Trophoblast cell (in vitro differentiated cells and primary cell): ENCODE data around the gene OR6J1.

Experiments
- DNase-seq, 2 donors: peaks; one replicate each; pipeline ENCODE4 v3.0.0-alpha.2; 2016
- H2AFZ ChIP-seq: 2 replicates; pipeline ENCODE4 v1.6.1; 2013; ENCODE audit warnings: low read length, moderate library complexity, mild to moderate bottlenecking; ENCODE audit not compliant: insufficient read depth, poor library complexity
- H2AK5ac ChIP-seq: 2 replicates; pipeline ENCODE4 v1.6.1; 2013; ENCODE audit warnings: mild to moderate bottlenecking, low read length
- H2BK120ac ChIP-seq: 2 replicates; pipeline ENCODE4 v1.6.1; 2013; ENCODE audit warnings: low read length, mild to moderate bottlenecking, moderate library complexity; ENCODE audit not compliant: insufficient read depth, poor library complexity
- H2BK12ac ChIP-seq: 2 replicates; pipeline ENCODE4 v1.6.1; 2013; ENCODE audit warnings: mild to moderate bottlenecking, low read length, moderate library complexity
- H2BK5ac ChIP-seq: 2 replicates; pipeline ENCODE4 v1.6.1; 2013; ENCODE audit warnings: low read length, low read depth, moderate library complexity, mild to moderate bottlenecking; ENCODE audit not compliant: poor library complexity
- H3K14ac ChIP-seq: 2 replicates; pipeline ENCODE4 v1.6.1; 2013; ENCODE audit warnings: mild to moderate bottlenecking, low read length
- H3K18ac ChIP-seq: 2 replicates; pipeline ENCODE4 v1.6.1; 2013; ENCODE audit warnings: mild to moderate bottlenecking, low read length
- H3K23ac ChIP-seq: 2 replicates; pipeline ENCODE4 v1.6.1; 2013; ENCODE audit warnings: low read length
- H3K27ac ChIP-seq: 2 replicates; pipeline ENCODE4 v1.5.1; 2013; ENCODE audit warnings: low read depth, mild to moderate bottlenecking, inconsistent platforms, low read length, moderate library complexity
- H3K27me3 ChIP-seq: 2 replicates; pipeline ENCODE4 v1.6.1; 2013; ENCODE audit warnings: inconsistent platforms, mild to moderate bottlenecking, low read length, moderate library complexity; ENCODE audit not compliant: insufficient read depth
- H3K36me3 ChIP-seq, 2 experiments: 1 replicate in 1 of 2; 2 replicates in 1 of 2; pipeline ENCODE4 v1.6.1; 2013; ENCODE audit warnings: low read length in 2 of 2, mild to moderate bottlenecking in 2 of 2, moderate library complexity in 1 of 2; ENCODE audit not compliant: insufficient read depth in 2 of 2, control insufficient read depth in 1 of 2
- H3K4ac ChIP-seq: 2 replicates; pipeline ENCODE4 v1.6.1; 2013; ENCODE audit warnings: low read depth, mild to moderate bottlenecking, low read length, moderate library complexity
- H3K4me1 ChIP-seq, 2 experiments: 1 replicate in 1 of 2; 2 replicates in 1 of 2; pipeline ENCODE4 v1.6.1; 2013; ENCODE audit warnings: low read length in 2 of 2, mild to moderate bottlenecking in 2 of 2, moderate library complexity in 1 of 2; ENCODE audit not compliant: insufficient read depth in 2 of 2, control insufficient read depth in 1 of 2
- H3K4me2 ChIP-seq: 2 replicates; pipeline ENCODE4 v1.6.1; 2013; ENCODE audit warnings: inconsistent platforms, mild to moderate bottlenecking, low read length, moderate library complexity
- H3K4me3 ChIP-seq: 2 replicates; pipeline ENCODE4 v1.5.1; 2013; ENCODE audit warnings: mild to moderate bottlenecking, low read depth, low read length, inconsistent platforms
- H3K79me1 ChIP-seq: one replicate; pipeline ENCODE4 v1.6.1; 2013; ENCODE audit warnings: low read length
- H3K79me2 ChIP-seq: 2 replicates; pipeline ENCODE4 v1.6.1; 2013; ENCODE audit warnings: low read length, mild to moderate bottlenecking; ENCODE audit not compliant: control insufficient read depth, insufficient read depth, poor library complexity
- H3K9ac ChIP-seq: 2 replicates; pipeline ENCODE4 v1.6.1; 2013; ENCODE audit warnings: mild to moderate bottlenecking, low read length
- H3K9me3 ChIP-seq: 2 replicates; pipeline ENCODE4 v1.6.1; 2013; ENCODE audit warnings: low read depth, mild to moderate bottlenecking, control low read depth, inconsistent platforms, low read length; ENCODE audit not compliant: insufficient read depth
- H4K12ac ChIP-seq: 2 replicates; pipeline ENCODE4 v1.6.1; 2013; ENCODE audit warnings: low read depth, mild to moderate bottlenecking, low read length, moderate library complexity
- H4K8ac ChIP-seq: 2 replicates; pipeline ENCODE4 v1.6.1; 2013; ENCODE audit warnings: low read depth, mild to moderate bottlenecking, low read length, moderate library complexity
- H4K91ac ChIP-seq: one replicate; pipeline ENCODE4 v1.6.1; 2013; ENCODE audit warnings: low read depth, mild to moderate bottlenecking, low read length, moderate library complexity
- WGBS: extraction: QIAGEN DNeasy Blood & Tissue Kit; methylation state at CpG from one replicate; pipeline ENCODE4 v1.1.7; 2013; ENCODE audit warnings: missing lambda C conversion rate; ENCODE audit not compliant: insufficient read length, insufficient coverage; ENCODE audit errors: extremely low coverage; 5-methylcytosine and 5-hydroxymethylcytosine counted together

The OR6J1 gene

GRCh38 chr14:22593601-22594000, 50.6 kb downstream of the OR6J1 start:
- Histone ChIP-seq H3K4me2 (no peak overlapping the region), H3K23ac (no peak overlapping the region), H3K9ac (no peak overlapping the region), H3K4me3 (no peak overlapping the region), H3K14ac (no peak overlapping the region), H3K36me3 (no peaks in the 10 kb centered on the region), H3K4ac (no peak overlapping the region), H3K9me3 (no peaks in the 10 kb centered on the region), H3K18ac (no peak overlapping the region), H3K4me1 (peaks cover 0 to 2% of the 10 kb centered on the region in 2 experiments), H3K79me2 (peaks cover 6% of the 10 kb centered on the region), H2AFZ (no peak overlapping the region), H2BK120ac (no peak overlapping the region), H2AK5ac (no peak overlapping the region), H3K27ac (no peak overlapping the region), H2BK5ac (no peak overlapping the region), H2BK12ac (no peak overlapping the region), H4K8ac (no peak overlapping the region), H4K12ac (no peak overlapping the region), H3K79me1 (peaks cover 11% of the 10 kb centered on the region), H3K27me3 (no peaks in the 10 kb centered on the region), H4K91ac (no peak overlapping the region)
- WGBS, result no CpG with 5 or more reads among the region's 2 CpGs
- DNase-seq, result no peak

DNA sequence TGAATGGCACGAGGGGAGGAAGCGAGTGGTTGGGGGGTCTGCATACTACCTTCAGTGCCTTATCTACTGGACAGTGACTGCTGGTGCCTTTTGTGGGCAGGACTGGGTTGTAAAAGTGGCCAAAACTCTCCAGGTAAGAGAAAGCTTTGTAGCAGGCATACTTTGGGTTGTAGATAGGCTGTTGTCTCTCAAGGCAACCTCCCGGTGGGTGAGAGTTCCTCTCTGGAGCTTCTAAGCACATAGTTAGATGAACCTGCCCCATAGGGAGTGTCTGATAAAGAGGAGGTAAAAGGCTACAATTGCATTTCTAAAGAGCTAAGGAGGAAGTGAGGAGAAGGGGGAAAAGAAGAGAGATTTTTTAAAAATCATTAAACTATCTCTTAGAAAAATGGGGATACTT, 51.0 kb downstream of the OR6J1 start:
- H3K9ac ChIP-seq, result no peak overlapping the region
- H3K18ac ChIP-seq, result no peak overlapping the region
- H4K8ac ChIP-seq, result no peak overlapping the region
- H3K14ac ChIP-seq, result no peak overlapping the region
- H3K4ac ChIP-seq, result no peak overlapping the region
- WGBS, result no CpG with 5 or more reads among the region's 3 CpGs
- H2AFZ ChIP-seq, result no peak overlapping the region
- H3K23ac ChIP-seq, result peak overlapping the region; percentile 64
- H3K27ac ChIP-seq, result no peak overlapping the region
- peaks cover 8% of the 10 kb centered on the region for H3K79me1 ChIP-seq
- H3K79me2 ChIP-seq, result peaks cover 2% of the 10 kb centered on the region
- peaks cover 0 to 2% of the 10 kb centered on the region in 2 experiments for H3K4me1 ChIP-seq
- H3K4me3 ChIP-seq, result no peak overlapping the region
- no peak overlapping the region for H2BK5ac ChIP-seq
- DNase-seq, result no peak
- H2AK5ac ChIP-seq, result peak overlapping the region; percentile 72
- H3K9me3 ChIP-seq, result no peaks in the 10 kb centered on the region
- H3K27me3 ChIP-seq, result no peaks in the 10 kb centered on the region
- no peak overlapping the region for H4K12ac ChIP-seq
- H2BK120ac ChIP-seq, result no peak overlapping the region
- H3K4me2 ChIP-seq, result no peak overlapping the region
- no peak overlapping the region for H2BK12ac ChIP-seq
- no peaks in the 10 kb centered on the region for H3K36me3 ChIP-seq
- H4K91ac ChIP-seq, result no peak overlapping the region

- WGBS, result no CpG with 5 or more reads among the region's 44 CpGs
- Histone ChIP-seq H4K8ac (peak within 1 kb of the TSS; percentile 89), H4K12ac (peak within 1 kb of the TSS; percentile 82), H3K9me3 (no peaks in the 10 kb centered on the region), H3K27me3 (no peaks in the 10 kb centered on the region), H3K9ac (peak within 1 kb of the TSS; percentile 100), H3K4me2 (peak within 1 kb of the TSS; percentile 96), H2AFZ (peak within 1 kb of the TSS; percentile 78), H3K23ac (no peak within 1 kb of the TSS), H3K79me1 (peaks cover 5% of the 10 kb centered on the region), H2AK5ac (no peak within 1 kb of the TSS), H3K14ac (peak within 1 kb of the TSS; percentile 95), H3K79me2 (peaks cover 5% of the 10 kb centered on the region), H3K18ac (no peak within 1 kb of the TSS), H2BK120ac (peak within 1 kb of the TSS; percentile 48), H3K27ac (peak within 1 kb of the TSS; percentile 45), H4K91ac (peak within 1 kb of the TSS; percentile 77), H2BK12ac (no peak within 1 kb of the TSS), H3K4ac (peak within 1 kb of the TSS; percentile 91), H3K4me3 (peak within 1 kb of the TSS; percentile 99), H2BK5ac (no peak within 1 kb of the TSS), H3K4me1 (no peaks in the 10 kb centered on the region), H3K36me3 (peaks cover 0 to 5% of the 10 kb centered on the region in 2 experiments)
- DNase-seq, result peak; percentile 99 to 100
Observed at GRCh38 chr14:22589096-22589839, 54.9 kb downstream of the OR6J1 start, which contains the start of gene DAD1. Gene DAD1 (minus strand): TSS chr14:22589224. CDS start chr14:22589157, 67 bp downstream.

DNA sequence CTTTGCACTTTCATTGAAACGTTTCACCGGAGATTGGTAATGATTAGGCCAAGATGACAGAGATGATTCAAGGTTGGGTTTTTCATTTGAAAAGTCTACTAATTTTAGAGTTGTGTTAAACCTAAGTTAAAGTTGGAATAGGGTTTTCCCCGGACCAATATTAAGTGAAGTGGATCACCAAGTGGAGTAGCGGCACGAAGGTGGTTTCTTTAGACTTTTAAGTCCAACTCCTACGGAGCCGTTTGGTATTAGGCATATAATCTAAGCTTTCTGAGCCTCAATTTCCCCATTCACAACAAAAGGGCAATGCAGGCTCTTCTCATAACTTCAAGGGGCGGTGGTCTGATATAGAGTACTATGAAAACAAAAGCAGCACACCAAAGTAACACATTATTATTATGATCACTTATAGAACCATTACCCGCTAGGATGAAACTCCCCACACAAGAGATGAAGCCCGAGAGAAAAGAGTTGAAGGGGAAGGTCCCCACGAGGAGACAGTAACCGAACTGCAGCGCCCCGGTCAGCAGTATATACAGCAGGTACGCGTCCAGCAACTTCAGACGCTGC, 55.5 kb downstream of the OR6J1 start:
- H3K79me1 ChIP-seq, result peaks cover 5% of the 10 kb centered on the region
- H3K4ac ChIP-seq, result peak overlapping the region; percentile 87
- no peak overlapping the region for H2BK5ac ChIP-seq
- no CpG with 5 or more reads among the region's 17 CpGs for WGBS
- H2BK120ac ChIP-seq, result peak overlapping the region; percentile 48
- peak overlapping the region; percentile 89 for H4K8ac ChIP-seq
- H4K91ac ChIP-seq, result peak overlapping the region; percentile 77
- H3K4me1 ChIP-seq, result no peaks in the 10 kb centered on the region
- no peak overlapping the region for H3K18ac ChIP-seq
- peaks cover 5% of the 10 kb centered on the region for H3K79me2 ChIP-seq
- peak overlapping the region; percentile 82 for H4K12ac ChIP-seq
- no peaks in the 10 kb centered on the region for H3K9me3 ChIP-seq
- peak overlapping the region; percentile 95 for H3K14ac ChIP-seq
- H3K27ac ChIP-seq, result peak overlapping the region; percentile 45
- no peaks in the 10 kb centered on the region for H3K27me3 ChIP-seq
- DNase-seq, result peak in 1 of 2 donors; percentile 9
- H2BK12ac ChIP-seq, result no peak overlapping the region
- H3K23ac ChIP-seq, result no peak overlapping the region
- H3K4me2 ChIP-seq, result peak overlapping the region; percentile 96
- no peak overlapping the region for H2AK5ac ChIP-seq
- peak overlapping the region; percentile 48 for H2AFZ ChIP-seq
- peak overlapping the region; percentile 99 for H3K4me3 ChIP-seq
- peak overlapping the region; percentile 100 for H3K9ac ChIP-seq
- peaks cover 0 to 9% of the 10 kb centered on the region in 2 experiments for H3K36me3 ChIP-seq
